PC-3 (cell line): ENCODE results near the gene CCT6B. TPM values are rescaled to one million over a fixed set of nuclear protein-coding genes. Genes with fewer than 3 reads are reported as not detected.

Experiments used
- ATAC-seq: fragments of 200-7000 bp; cut with Tn5 transposase; 2 replicates; pipeline ENCODE4 v1.9.1; 2020; ENCODE audit warnings: mild to moderate bottlenecking, moderate library complexity
- BruUV-seq: library from RNA; stranded (reverse); fragments of 400-500 nt; replicated peaks from 2 replicates; lab custom pipeline; 2021; lab: Mats Ljungman, UMichigan
- CTCF ChIA-PET: fragments of 300-600 bp; sonication (Branson Sonifier 250); formaldehyde crosslinking; loops from one replicate; lab custom pipeline; 2022; ENCODE audit warnings: antibody characterized with exemption; lab: Charles Lee
- POLR2A ChIA-PET: fragments of 300-600 bp; sonication (Branson Sonifier 250); formaldehyde crosslinking; loops from one replicate; lab custom pipeline; 2022; ENCODE audit warnings: antibody characterized with exemption; ENCODE audit not compliant: unreplicated experiment; lab: Charles Lee
- DNase-seq: peaks from one replicate; pipeline ENCODE4 v3.0.0-alpha.2; 2015
- H2AFZ ChIP-seq: fragments of 300-600 bp; sonication (generic); 2 replicates; pipeline ENCODE4 v1.6.0; 2016; ENCODE audit warnings: antibody characterized with exemption, low read length
- H3F3A ChIP-seq: fragments of 300-600 bp; sonication (generic); one replicate; pipeline ENCODE4 v1.6.0; 2017; ENCODE audit warnings: antibody characterized with exemption, low read length, control low read depth, mild to moderate bottlenecking; ENCODE audit not compliant: unreplicated experiment
- H3K27ac ChIP-seq: fragments of 300-600 bp; sonication (generic); 2 replicates; pipeline ENCODE4 v1.5.1; 2016; ENCODE audit warnings: mild to moderate bottlenecking, low read length
- H3K27me3 ChIP-seq: fragments of 300-600 bp; sonication (generic); 2 replicates; pipeline ENCODE4 v1.6.1; 2016; ENCODE audit warnings: low read length, mixed read lengths
- H3K36me3 ChIP-seq: fragments of 300-600 bp; sonication (generic); 2 replicates; pipeline ENCODE4 v1.6.1; 2016; ENCODE audit warnings: low read depth, mixed run types, low read length, mixed read lengths
- H3K4me1 ChIP-seq: fragments of 300-600 bp; sonication (generic); 2 replicates; pipeline ENCODE4 v1.5.1; 2016; ENCODE audit warnings: low read length; ENCODE audit not compliant: insufficient read depth
- H3K4me2 ChIP-seq: fragments of 300-600 bp; sonication (generic); 2 replicates; pipeline ENCODE4 v1.6.0; 2016; ENCODE audit warnings: low read length
- H3K4me3 ChIP-seq: fragments of 300-600 bp; sonication (generic); 2 replicates; pipeline ENCODE4 v1.5.1; 2016; ENCODE audit warnings: mild to moderate bottlenecking, low read length, mixed read lengths
- H3K79me2 ChIP-seq: fragments of 300-600 bp; sonication (generic); 2 replicates; pipeline ENCODE4 v1.6.1; 2017; ENCODE audit warnings: low read length, mixed read lengths
- H3K9ac ChIP-seq: fragments of 300-600 bp; sonication (generic); 2 replicates; pipeline ENCODE4 v1.6.0; 2016; ENCODE audit warnings: mild to moderate bottlenecking, low read length
- H3K9me2 ChIP-seq: fragments of 300-600 bp; sonication (generic); replicated peaks from 2 replicates; pipeline ENCODE4 v1.6.1; 2016; ENCODE audit warnings: mixed run types, low read length, mixed read lengths
- H3K9me3 ChIP-seq: fragments of 300-600 bp; sonication (generic); 2 replicates; pipeline ENCODE4 v1.6.1; 2016; ENCODE audit warnings: low read length, mixed read lengths
- H4K20me1 ChIP-seq: fragments of 300-600 bp; sonication (generic); 2 replicates; pipeline ENCODE4 v1.6.1; 2016; ENCODE audit warnings: low read length, mixed read lengths
- CTCF ChIP-seq: fragments of 300-600 bp; sonication (generic); conservative IDR thresholded peaks from 2 replicates; pipeline ENCODE4 v1.5.1; 2017; ENCODE audit warnings: antibody characterized with exemption, low read depth, mild to moderate bottlenecking, low read length
- EZH2 ChIP-seq: fragments of 300-600 bp; sonication (generic); IDR thresholded peaks from one replicate; pipeline ENCODE4 v1.6.1; 2017; ENCODE audit warnings: antibody characterized with exemption, mild to moderate bottlenecking, low read length; ENCODE audit not compliant: unreplicated experiment
- EZH2phosphoT487 ChIP-seq: fragments of 300-600 bp; sonication (generic); IDR thresholded peaks from 2 replicates; pipeline ENCODE4 v1.6.1; 2018; ENCODE audit warnings: mild to moderate bottlenecking, antibody characterized with exemption, low read length, borderline replicate concordance
- intact Hi-C: fragments of 100-400 bp; cut with micrococcal nuclease; formaldehyde crosslinking; loops from 2 replicates; pipeline ENCODE4 v1.9.0; 2023
- total RNA-seq: library from RNA; depleted of rRNA; stranded (reverse); fragments of >200 nt; gene quantifications from 2 replicates; pipeline ENCODE4 v1.2.3, GENCODE V29; 2014

Gene CCT6B
- total RNA-seq, 1 experiment from 2014 or later = 0.33 TPM

GRCh38 chr17:34916120-34916519 lies 45.1 kb downstream of the CCT6B start:
- ChIA-PET POLR2A (no interaction called here), CTCF (no interaction called here)
- Histone ChIP-seq H3K27me3 (no peaks in the 10 kb centered on the region), H2AFZ (no peak overlapping the region), H3F3A (no peaks in the 10 kb centered on the region), H3K9me3 (no peaks in the 10 kb centered on the region), H3K9ac (no peak overlapping the region), H3K36me3 (no peaks in the 10 kb centered on the region), H3K9me2 (no peaks in the 10 kb centered on the region), H4K20me1 (no peaks in the 10 kb centered on the region), H3K79me2 (no peaks in the 10 kb centered on the region), H3K4me1 (no peaks in the 10 kb centered on the region), H3K4me3 (no peak overlapping the region), H3K27ac (no peak overlapping the region), H3K4me2 (no peak overlapping the region)
- ATAC-seq (no peak), DNase-seq (no peak)
- TF ChIP-seq EZH2phosphoT487 = no peak
- BruUV-seq = no TSS peak
- intact Hi-C loops = no loop called here

GRCh38 chr17:34913001-34913400 lies 48.3 kb downstream of the CCT6B start:
- ATAC-seq = no peak
- CTCF ChIA-PET = no interaction called here

GRCh38 chr17:34909040-34909439 lies 52.2 kb downstream of the CCT6B start:
- Histone ChIP-seq H2AFZ (no peak overlapping the region), H3F3A (no peaks in the 10 kb centered on the region), H3K4me1 (no peaks in the 10 kb centered on the region), H3K27ac (no peak overlapping the region), H3K9me3 (no peaks in the 10 kb centered on the region), H4K20me1 (no peaks in the 10 kb centered on the region), H3K4me2 (no peak overlapping the region), H3K36me3 (no peaks in the 10 kb centered on the region), H3K79me2 (no peaks in the 10 kb centered on the region), H3K9me2 (no peaks in the 10 kb centered on the region), H3K9ac (no peak overlapping the region), H3K4me3 (no peak overlapping the region), H3K27me3 (peaks cover 11% of the 10 kb centered on the region; the same call in 1 of the 2 replicates)
- no peak for ATAC-seq
- POLR2A ChIA-PET = no interaction called here
- CTCF ChIA-PET = no interaction called here
- intact Hi-C loops = no loop called here
- no TSS peak for BruUV-seq
- DNase-seq = no peak
- TF ChIP-seq EZH2 = no peak
- TF ChIP-seq EZH2phosphoT487 = no peak
- TF ChIP-seq CTCF = no peak

More at GRCh38 chr17:34913001-34913400, 48.3 kb downstream of the CCT6B start:
- no peak for TF ChIP-seq CTCF
- TF ChIP-seq EZH2 = no peak
- no peak for TF ChIP-seq EZH2phosphoT487
- H3K9me2 ChIP-seq = no peaks in the 10 kb centered on the region
- no peak overlapping the region for H3K27ac ChIP-seq
- H3K9ac ChIP-seq = no peak overlapping the region
- H2AFZ ChIP-seq = no peak overlapping the region
- no peaks in the 10 kb centered on the region for H3K27me3 ChIP-seq
- no peaks in the 10 kb centered on the region for H3K36me3 ChIP-seq
- no peak for DNase-seq
- no peaks in the 10 kb centered on the region for H4K20me1 ChIP-seq
- H3K4me1 ChIP-seq = no peaks in the 10 kb centered on the region
- no peaks in the 10 kb centered on the region for H3F3A ChIP-seq
- no peak overlapping the region for H3K4me3 ChIP-seq
- H3K79me2 ChIP-seq = no peaks in the 10 kb centered on the region
- BruUV-seq = no TSS peak
- POLR2A ChIA-PET = no interaction called here
- H3K4me2 ChIP-seq = no peak overlapping the region
- H3K9me3 ChIP-seq = no peaks in the 10 kb centered on the region
- intact Hi-C loops = no loop called here
